Osteoblast (primary cell): ENCODE results near the gene NCK2. TPM values are rescaled to one million over a fixed set of nuclear protein-coding genes. Genes with fewer than 3 reads are reported as not detected.

Experiments used
- DNase-seq: peaks from one replicate; pipeline ENCODE4 v3.0.0; 2011; ENCODE audit warnings: low spot score, mixed read lengths; ENCODE audit not compliant: insufficient read length; ENCODE audit errors: missing footprints
- H2AFZ ChIP-seq: 2 replicates; pipeline ENCODE4 v1.6.0; 2011; ENCODE audit warnings: mild to moderate bottlenecking, low read length
- H3K27ac ChIP-seq: 2 replicates; pipeline ENCODE4 v1.5.1; 2011; ENCODE audit warnings: mild to moderate bottlenecking, low read depth, low read length, moderate library complexity
- H3K27me3 ChIP-seq: 2 replicates; pipeline ENCODE4 v1.6.0; 2012; ENCODE audit warnings: mild to moderate bottlenecking, control low read depth, inconsistent platforms, low read length, moderate library complexity; ENCODE audit not compliant: insufficient read depth
- H3K36me3 ChIP-seq: 2 replicates; pipeline ENCODE4 v1.5.1; 2011; ENCODE audit warnings: mild to moderate bottlenecking, low read length, control low read depth, moderate library complexity; ENCODE audit not compliant: insufficient read depth
- H3K4me1 ChIP-seq: 2 replicates; pipeline ENCODE4 v1.5.1; 2011; ENCODE audit warnings: mild to moderate bottlenecking, low read length, control low read depth, moderate library complexity; ENCODE audit not compliant: insufficient read depth
- H3K4me2 ChIP-seq: 2 replicates; pipeline ENCODE4 v1.6.0; 2011; ENCODE audit warnings: mild to moderate bottlenecking, low read length; ENCODE audit not compliant: insufficient read depth
- H3K4me3 ChIP-seq: fragments of 200-600 bp; sonication (generic); 3 replicates; pipeline ENCODE4 v1.5.1; 2012; ENCODE audit warnings: mild to moderate bottlenecking, low read length, inconsistent platforms; ENCODE audit not compliant: insufficient read depth
- H3K79me2 ChIP-seq: 2 replicates; pipeline ENCODE4 v1.6.0; 2012; ENCODE audit warnings: mild to moderate bottlenecking, low read length, control low read depth, inconsistent platforms; ENCODE audit not compliant: insufficient read depth
- H3K9me3 ChIP-seq: 2 replicates; pipeline ENCODE4 v1.5.1; 2011; ENCODE audit warnings: low read depth, low read length, control low read depth
- H4K20me1 ChIP-seq: 2 replicates; pipeline ENCODE4 v1.6.0; 2012; ENCODE audit warnings: mild to moderate bottlenecking, low read length, control low read depth; ENCODE audit not compliant: insufficient read depth
- CTCF ChIP-seq: IDR thresholded peaks from 2 replicates; pipeline ENCODE4 v1.5.1; 2011; ENCODE audit warnings: mild to moderate bottlenecking, low read depth, low read length, moderate library complexity; ENCODE audit errors: extremely low read depth
- total RNA-seq: library from RNA; depleted of rRNA; stranded (reverse); fragments of >200 nt; gene quantifications from 2 replicates; pipeline ENCODE4 v1.2.3, GENCODE V29; 2012

Gene NCK2
- total RNA-seq, 1 donor: 28.6 TPM

GRCh38 chr2:105890856-105891255 is 146.1 kb downstream of the NCK2 start:
- Histone ChIP-seq H3K9me3 (peaks cover 3% of the 10 kb centered on the region), H3K4me3 (no peak overlapping the region), H3K36me3 (peaks cover 3% of the 10 kb centered on the region), H2AFZ (no peak overlapping the region), H3K4me2 (no peak overlapping the region), H3K27ac (no peak overlapping the region), H3K79me2 (peaks cover 21% of the 10 kb centered on the region), H3K4me1 (peaks cover 21% of the 10 kb centered on the region), H3K27me3 (no peaks in the 10 kb centered on the region), H4K20me1 (peaks cover 11% of the 10 kb centered on the region)
- no peak for DNase-seq
- TF ChIP-seq CTCF: no peak

GRCh38 chr2:105893011-105893995 is 148.6 kb downstream of the NCK2 start:
- Histone ChIP-seq H3K4me2 (no peak overlapping the region), H3K4me1 (no peaks in the 10 kb centered on the region), H3K36me3 (peaks cover 3% of the 10 kb centered on the region), H2AFZ (no peak overlapping the region), H3K79me2 (peaks cover 17% of the 10 kb centered on the region), H3K9me3 (peaks cover 3% of the 10 kb centered on the region), H3K27me3 (no peaks in the 10 kb centered on the region), H3K27ac (no peak overlapping the region), H3K4me3 (no peak overlapping the region), H4K20me1 (peaks cover 6% of the 10 kb centered on the region)
- no peak for DNase-seq
- no peak for TF ChIP-seq CTCF

GRCh38 chr2:105894327-105894944 is 149.7 kb downstream of the NCK2 start:
- Histone ChIP-seq H2AFZ (no peak overlapping the region), H3K4me1 (no peaks in the 10 kb centered on the region), H3K9me3 (no peaks in the 10 kb centered on the region), H3K4me3 (no peak overlapping the region), H3K79me2 (peaks cover 9% of the 10 kb centered on the region), H4K20me1 (peaks cover 6% of the 10 kb centered on the region), H3K36me3 (peaks cover 3% of the 10 kb centered on the region), H3K27me3 (no peaks in the 10 kb centered on the region), H3K4me2 (no peak overlapping the region), H3K27ac (no peak overlapping the region)
- no peak for TF ChIP-seq CTCF
- DNase-seq: no peak
